22Rv1 (cell line): ENCODE measurements around the gene HOXA4.

Experiments used
- H3K27ac ChIP-seq: fragments of 450-650 bp; 2 replicates; pipeline ENCODE4 v1.5.1; 2017
- ZFX ChIP-seq: fragments of 450-650 bp; IDR thresholded peaks from 2 replicates; pipeline ENCODE4 v1.6.1; 2017; ENCODE audit warnings: antibody characterized with exemption, borderline replicate concordance
- TF ChIP-seq, protein P1 (sequence below): fragments of 450-650 bp; IDR thresholded peaks from 2 replicates; pipeline ENCODE4 v1.5.1; 2017; ENCODE audit warnings: mild to moderate bottlenecking

HOXA4 gene

DNA sequence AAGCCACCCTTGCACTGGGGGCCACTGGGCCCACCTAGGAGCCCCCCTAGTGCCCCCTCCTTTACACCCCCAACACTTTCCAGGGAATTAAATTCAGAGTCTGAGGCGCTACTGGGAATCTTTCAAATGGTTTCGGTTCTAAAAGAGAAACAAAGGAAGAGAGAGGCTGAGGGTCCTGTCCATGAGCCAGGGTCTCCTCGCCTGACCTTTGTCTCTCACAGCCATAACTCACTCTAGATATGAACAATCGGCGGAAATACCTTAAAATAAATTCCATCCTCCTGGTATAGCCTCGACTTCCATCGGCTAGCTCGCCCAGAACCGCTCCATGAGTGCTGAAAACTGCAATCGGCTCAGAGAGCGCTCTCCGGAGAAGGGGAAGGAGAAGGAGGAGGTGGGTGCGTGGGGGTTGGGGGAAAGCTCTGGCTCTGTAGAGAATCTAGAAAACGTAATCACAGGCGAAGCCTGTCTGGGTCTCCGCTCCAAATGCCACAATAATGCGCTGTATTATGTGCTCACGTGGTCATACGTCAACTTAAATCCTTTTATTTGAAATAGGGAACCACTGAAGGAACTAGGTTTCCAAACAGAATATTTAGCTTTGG is 12.6 kb downstream of the HOXA4 start:
- no peak for TF ChIP-seq ZFX
- TF ChIP-seq, protein P1, sequence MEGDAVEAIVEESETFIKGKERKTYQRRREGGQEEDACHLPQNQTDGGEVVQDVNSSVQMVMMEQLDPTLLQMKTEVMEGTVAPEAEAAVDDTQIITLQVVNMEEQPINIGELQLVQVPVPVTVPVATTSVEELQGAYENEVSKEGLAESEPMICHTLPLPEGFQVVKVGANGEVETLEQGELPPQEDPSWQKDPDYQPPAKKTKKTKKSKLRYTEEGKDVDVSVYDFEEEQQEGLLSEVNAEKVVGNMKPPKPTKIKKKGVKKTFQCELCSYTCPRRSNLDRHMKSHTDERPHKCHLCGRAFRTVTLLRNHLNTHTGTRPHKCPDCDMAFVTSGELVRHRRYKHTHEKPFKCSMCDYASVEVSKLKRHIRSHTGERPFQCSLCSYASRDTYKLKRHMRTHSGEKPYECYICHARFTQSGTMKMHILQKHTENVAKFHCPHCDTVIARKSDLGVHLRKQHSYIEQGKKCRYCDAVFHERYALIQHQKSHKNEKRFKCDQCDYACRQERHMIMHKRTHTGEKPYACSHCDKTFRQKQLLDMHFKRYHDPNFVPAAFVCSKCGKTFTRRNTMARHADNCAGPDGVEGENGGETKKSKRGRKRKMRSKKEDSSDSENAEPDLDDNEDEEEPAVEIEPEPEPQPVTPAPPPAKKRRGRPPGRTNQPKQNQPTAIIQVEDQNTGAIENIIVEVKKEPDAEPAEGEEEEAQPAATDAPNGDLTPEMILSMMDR = no peak
- no peak overlapping the region for H3K27ac ChIP-seq

GRCh38 chr7:27116962-27117886 is 13.3 kb downstream of the HOXA4 start:
- TF ChIP-seq ZFX = no peak
- TF ChIP-seq, protein P1 = no peak
- H3K27ac ChIP-seq = no peak overlapping the region

GRCh38 chr7:27116031-27116961 is 14.3 kb downstream of the HOXA4 start:
- TF ChIP-seq, protein P1 = no peak
- TF ChIP-seq ZFX = no peak
- no peak overlapping the region for H3K27ac ChIP-seq

GRCh38 chr7:27115221-27116026 is 15.1 kb downstream of the HOXA4 start:
- no peak overlapping the region for H3K27ac ChIP-seq

DNA sequence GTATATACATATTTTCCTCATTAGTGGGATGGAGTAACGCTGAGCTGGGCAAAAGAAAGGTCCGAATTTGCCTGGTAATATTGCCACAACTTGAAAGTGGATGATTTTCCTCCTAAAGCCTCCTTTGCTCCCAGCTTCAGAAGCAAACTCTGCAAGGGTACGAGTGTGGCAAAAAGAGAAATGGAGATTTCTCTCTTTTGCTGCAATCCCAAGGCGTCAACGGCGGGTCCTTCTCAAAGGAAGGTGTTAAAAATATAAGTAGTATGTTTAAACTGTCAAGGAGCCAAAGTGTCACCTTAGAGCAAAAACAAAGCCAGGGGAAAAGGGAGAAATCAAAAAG is 15.7 kb downstream of the HOXA4 start:
- no peak for TF ChIP-seq ZFX
- TF ChIP-seq, protein P1 = no peak
- H3K27ac ChIP-seq = no peak overlapping the region

More at GRCh38 chr7:27115221-27116026, 15.1 kb downstream of the HOXA4 start:
- TF ChIP-seq, protein P1 = no peak
- no peak for TF ChIP-seq ZFX

DNA sequence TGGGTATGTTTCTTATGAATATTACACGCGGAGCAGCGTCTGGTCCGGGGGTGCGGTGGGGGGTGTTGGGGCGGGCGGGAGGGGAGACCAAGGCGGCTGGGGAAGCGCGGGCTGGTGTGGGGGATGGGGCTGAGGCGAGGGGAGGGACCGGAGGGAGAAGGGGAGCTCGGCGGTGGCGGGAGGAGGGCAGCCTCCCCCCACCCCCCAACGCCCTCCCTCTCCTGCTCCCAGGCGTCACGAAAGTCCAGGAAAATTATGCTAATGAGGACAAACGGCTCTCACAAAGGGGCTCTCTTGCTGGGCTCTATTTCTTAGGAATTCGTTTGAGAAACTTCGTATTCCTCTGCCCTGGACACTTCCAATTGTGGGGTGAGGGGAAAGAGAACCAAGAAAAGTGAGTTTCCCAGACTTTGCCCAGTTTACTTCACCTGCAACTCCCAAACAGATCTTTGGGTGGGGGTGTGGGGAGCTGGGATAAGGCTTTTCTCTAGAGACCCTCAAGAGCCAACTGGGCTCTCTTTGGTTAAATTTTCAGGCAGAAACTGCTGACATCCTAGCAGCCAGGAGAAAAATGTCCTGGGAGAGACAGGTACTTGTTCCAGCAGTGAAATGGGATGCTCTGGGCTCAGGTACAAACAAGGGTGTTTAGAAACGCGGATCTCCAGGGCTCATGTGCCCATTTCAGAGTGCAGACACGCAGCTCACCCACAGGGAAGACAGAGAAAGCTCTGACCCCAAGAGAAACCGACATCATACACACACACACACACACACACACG is 16.4 kb downstream of the HOXA4 start:
- no peak overlapping the region for H3K27ac ChIP-seq

More for the DNA sequence above, 16.4 kb downstream of the HOXA4 start:
- TF ChIP-seq, protein P1 = no peak
- TF ChIP-seq ZFX = no peak
